ENCODE results near the gene CYP4A22.
"Not testable (repeated sequence)": the region's sequence is repeated elsewhere in the genome, so short reads cannot be mapped to it uniquely, and the experiment has no call there.

The CYP4A22 gene

DNA sequence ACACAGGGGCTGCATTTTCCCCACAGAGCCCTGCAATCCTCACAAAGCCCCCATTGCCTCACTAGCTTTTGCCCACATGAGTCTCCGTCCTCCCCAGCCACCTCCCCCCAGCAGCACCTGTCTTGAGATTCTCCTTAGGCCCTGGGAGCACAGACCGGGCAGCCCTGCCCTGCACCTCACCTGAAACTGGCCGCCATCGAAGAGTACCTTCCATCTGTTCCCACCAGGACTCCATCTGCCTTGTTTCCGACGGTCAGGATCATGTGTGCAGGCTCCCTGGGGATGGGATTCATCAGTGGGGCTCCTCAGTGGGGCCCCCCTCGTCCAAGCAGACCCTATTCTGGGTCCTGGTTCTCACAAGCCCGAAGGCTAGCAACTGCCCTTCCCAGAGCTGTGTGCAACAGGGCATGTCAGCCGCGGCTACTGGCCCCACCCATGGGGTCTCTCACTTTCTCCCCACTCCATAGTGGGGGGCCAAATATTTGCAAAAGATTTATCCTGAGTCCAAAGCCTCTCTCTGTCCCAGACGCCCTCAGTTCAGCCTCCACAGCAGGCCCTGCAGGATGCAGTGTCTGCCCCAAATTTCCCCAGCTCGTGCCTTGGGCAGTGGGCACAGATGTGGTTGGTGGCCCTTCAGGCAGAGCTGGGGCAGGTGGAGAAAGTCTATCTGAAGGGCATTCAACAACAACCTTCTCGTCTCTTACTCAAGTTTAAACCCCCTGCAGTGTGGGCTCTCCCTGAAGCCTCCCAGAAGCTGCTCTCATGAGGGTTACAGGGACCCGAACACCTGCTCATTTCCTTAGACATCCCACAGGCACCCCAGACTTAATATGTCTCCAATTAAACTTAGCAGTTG is 47.8 kb downstream of the CYP4A22 start:
- no peak for DNase-seq (ENCODE audit: low read depth)

DNA sequence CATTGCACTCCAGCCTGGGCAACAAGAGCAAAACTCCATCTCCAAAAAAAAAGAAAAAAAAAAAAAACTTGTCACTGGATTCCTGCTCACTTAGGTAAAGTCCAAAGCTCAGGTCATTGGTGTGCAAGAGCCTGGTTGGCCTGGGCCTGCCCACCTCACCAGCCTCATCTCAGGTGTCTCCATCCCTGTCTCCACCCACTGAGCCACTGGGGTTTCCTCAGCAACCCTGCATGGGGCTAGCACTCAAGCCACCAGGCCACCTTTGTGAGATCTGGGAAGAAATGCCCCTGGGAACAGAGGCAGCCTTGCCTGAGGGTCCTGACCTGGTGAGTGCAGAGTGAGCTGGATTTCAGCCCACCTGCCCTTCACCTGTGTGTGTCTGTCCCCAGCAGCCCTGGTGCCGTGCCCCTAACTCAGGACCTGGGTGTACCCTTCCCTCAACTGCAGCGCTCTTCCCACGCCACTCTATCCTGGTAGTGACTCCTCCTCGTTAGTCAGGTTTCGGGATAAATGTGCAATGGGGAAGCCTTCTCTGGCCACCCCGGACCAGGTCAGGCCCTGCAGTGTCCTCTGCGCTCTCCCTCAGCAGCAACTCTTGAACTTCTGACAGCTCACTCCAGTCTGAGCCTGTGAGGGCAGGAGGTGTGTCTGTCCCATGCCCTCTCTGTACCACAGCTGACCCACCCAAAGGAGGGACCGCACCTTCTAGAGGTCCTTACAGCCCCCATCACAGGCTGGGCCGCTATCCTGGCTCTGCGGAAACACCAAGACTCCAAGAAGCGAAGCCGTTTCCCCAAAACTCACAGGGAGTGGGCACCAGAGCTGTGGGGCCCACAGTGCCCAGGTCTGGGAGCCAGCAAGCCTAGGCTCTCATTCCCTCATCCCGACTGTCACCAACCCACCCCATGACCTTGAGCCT is 49.3 kb downstream of the CYP4A22 start:
- DNase-seq (ENCODE audit: low read depth), result no peak

DNA sequence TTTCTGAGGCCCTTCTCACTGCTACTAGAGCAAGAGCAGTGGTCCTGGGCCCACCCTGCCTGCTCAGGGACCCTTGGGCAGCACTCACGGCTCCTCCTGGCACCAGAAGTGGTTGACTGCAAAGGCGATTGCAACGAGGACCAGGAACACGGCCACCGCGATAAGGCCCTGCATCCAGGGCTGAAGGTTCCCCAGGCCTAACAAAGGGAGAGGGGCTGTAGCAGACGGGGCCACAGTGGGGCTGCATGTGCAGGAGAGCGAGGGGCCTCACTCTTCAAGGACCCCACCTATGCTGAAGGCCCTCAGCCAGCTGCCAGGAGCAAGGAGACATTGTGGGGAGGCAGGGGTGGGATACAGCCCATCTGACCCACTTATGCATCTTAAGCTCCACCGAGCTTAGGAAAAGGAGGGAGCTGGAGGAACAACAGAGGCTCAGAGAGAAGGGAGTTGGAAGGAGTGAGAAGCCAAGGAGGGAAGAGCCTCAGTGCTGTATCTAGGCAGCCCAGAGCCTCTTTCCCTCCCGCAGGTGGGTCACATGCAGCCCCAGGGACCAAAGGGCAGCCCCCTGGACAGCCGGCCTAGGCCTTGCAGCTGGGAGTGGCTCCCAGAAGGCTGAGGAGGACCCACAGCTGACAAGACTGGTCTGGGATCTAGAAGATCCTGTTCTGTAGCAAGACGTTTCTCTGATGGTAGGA is 50.1 kb downstream of the CYP4A22 start:
- DNase-seq (ENCODE audit: low read depth), result no peak

DNA sequence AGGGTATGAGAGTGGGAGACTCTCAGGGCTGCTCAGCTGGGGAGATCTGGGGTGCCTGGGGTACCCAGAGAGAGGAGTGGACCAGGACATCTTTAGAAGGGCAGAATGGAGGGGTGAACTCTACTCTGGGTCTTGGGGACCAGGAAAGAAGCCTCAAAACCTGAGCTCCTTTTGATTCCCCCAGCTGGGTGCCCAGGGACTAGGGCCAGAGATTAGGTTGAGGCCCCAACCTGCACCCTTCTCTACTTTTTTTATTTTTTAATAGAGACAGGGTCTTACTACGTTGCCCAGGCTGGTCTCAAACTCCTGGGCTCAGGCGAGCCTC is 50.6 kb downstream of the CYP4A22 start:
- DNase-seq (ENCODE audit: low read depth), result no peak

DNA sequence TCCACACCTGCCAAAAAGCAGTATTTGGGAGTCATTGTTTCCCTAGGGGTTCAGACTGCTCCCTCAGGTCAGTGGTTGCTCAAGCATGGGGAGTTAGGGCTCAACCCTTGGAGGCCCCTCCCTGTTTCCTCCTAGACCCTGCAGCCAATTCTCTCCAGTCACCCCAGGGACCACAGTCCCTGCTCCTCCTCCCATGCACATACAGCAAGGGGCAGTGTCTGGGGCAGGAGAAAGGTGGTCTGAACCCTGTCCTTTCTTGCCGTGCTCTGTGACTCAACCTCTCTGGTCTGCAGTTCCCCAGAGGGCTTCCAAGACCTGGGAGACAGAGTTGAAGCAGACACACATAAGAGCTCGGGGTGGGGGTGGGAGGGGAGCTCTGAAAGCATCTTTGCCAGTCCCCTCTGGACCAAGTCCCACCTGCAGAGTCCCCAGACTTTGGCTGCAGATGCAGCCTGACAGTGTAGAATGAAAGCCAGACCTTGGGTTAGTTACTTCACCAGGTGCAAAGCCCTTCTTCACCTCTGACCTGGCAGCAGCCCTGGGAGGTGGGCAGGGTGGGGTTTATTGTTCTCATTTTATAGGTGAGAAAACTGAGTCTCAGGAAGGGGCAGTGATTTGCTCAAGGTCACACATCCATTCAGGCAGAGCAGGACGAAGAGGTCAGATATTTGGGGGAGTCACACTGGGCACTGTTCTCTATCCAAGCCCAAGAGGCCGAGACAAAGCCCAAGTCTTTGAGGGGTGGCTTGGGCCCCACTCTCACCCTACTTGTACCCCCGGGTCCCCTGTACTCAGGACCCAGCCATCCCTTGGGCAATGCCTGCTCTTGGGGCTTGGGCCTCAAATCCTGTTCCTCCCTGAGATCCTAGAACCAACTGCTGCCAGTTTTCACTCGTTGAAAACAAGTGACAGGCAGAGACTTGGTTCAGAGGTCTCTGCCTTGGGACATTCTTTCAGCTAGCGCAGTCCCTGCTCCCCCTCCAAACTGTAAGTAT is 51.8 kb downstream of the CYP4A22 start:
- no peak for DNase-seq (ENCODE audit: low read depth)

DNA sequence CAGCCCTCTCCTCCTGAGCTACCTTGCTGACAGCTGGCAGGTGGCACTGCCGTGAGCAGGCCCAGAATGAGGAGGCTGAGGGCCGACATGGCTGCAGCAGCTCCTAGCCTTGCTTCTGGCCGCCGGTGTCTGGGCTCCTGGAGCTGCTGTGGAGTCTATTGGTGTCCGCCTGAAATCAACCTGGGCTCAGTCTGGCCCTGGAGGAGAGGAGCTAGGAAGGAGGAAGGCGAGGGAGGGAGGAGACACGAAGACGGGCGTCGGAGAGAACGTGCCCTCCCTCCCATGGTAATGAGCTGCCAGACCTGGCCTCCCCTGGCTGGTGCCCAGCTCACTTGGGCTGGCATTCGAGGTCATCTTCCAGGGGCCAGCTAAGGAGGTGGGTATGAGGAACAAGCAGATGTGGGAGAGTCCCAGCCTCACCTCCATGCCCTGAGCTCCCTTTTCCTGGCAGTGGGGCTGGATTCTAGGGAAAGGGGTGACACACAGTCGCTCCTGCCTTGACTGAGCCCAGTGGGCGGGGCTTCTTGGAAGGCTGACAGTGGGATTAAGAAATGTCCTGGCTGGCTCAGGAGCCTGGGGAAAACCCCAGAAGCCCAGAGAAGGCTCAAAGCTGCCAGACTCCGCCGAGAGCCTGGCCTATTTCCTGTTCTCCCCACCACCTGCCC is 52.7 kb downstream of the CYP4A22 start, which contains the start of gene PDZK1IP1:
PDZK1IP1 (minus strand) TSS at position 193 of the 665 bp plus-strand sequence; CDS start at position 89, 104 bp downstream.
- DNase-seq (ENCODE audit: low read depth), result no peak

DNA sequence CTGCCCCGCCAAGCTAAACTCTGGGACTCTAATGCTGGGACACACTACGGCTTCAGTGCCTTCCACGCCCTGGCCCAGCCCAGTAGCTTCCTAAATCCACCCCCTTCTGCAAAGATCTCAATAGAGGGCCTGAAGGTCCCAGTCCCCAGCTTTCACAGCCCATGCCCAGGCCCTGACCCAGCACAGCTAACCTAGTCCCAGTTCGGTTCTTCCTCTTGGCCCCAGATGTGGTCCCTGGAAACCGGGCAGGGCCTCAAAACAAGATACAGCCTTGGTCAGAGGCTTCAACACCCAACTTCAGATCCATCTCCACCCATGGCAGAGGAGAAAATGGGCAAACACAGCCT is 53.2 kb downstream of the CYP4A22 start:
- DNase-seq (ENCODE audit: low read depth), result no peak

DNA sequence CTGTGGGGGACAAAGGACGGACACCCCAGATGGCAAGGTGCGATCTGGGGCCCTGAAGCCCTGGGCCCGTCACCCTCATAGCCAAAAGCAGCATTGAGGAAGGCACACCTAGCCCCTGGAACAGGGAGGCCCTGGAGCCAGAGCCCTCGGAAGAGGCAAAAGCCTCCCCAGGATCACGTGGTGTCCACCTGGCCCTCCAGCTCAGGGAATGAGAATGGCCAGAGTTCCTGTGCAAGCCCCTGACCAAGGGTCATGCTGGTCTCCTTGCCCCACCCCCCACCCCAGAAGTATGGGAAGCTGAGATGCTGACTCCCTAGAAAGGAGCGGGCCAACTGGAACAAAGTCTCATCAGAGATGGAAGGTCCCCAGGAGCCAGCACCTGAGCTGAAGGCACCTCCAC is 53.6 kb downstream of the CYP4A22 start:
- DNase-seq (ENCODE audit: low read depth), result no peak

DNA sequence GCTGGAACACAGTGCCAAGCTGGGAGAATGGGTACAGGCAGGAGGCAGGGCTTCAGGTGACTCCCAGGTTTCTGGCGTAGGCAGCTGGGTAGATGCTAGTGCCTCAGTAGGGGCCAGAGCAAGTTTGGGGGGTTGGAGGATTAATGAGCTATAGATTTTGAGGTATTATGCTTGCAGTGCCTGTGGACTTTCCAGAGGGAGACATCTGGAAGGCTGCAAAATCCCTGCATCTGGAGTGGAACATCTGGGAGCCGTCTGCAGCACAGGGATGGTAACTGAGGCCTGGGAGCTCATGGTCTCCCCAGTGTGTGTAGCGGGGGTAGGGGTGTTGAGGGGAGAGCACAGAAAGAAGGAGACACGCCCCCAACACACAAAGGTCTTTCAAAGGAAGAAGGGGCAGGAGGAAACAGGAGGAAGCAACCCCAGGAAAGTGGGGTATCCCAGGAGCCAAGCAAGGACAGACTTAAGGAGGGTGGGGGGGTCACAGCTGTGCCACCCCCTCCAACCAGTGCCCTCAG is 54.8 kb downstream of the CYP4A22 start:
- DNase-seq (ENCODE audit: low read depth), result no peak

DNA sequence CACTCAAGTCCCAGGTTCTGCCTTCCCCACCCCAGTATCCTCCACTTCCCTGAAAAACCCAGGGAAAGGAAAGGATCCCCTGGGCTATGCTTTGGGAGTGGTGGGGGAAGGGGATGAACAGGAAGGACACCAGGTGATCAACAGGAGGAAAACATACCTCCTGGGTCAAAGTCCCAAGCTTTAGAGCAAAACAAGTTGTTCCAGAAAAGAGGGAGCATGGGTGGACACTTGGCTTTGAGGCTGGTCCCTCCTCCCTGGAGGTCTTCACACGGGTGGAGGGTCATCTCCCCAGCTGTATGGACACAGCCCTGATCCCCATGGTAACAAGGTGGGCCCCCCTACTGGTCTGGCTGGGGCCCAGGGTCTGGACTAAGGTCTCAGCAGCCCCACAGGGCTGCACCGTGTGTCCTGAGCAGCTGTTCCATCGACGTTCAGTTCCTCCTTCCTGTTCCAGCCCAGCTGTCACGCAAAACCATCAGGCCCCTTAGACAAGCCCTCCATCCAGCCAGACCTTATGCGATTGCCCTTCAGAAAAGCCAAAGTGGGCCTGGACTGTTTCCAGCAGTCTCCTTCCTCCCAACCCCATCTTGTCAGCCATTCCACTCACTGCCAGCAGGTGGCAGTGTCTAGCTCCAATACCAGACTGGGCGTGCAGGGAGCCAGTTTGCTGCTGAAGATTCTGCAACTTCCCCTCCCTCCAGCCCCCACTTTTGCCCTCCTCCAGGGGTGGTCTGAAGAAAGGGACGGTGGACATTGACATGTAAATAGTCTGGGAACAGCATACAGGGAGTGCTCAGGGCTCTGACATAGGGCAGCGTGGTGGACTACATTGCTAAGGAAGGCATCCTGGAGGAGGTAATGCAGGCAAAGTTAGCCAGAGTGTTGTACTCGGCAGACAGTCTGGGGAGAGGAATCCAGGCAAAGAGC is 55.5 kb downstream of the CYP4A22 start:
- peak; percentile 39 for DNase-seq (ENCODE audit: low read depth)

DNA sequence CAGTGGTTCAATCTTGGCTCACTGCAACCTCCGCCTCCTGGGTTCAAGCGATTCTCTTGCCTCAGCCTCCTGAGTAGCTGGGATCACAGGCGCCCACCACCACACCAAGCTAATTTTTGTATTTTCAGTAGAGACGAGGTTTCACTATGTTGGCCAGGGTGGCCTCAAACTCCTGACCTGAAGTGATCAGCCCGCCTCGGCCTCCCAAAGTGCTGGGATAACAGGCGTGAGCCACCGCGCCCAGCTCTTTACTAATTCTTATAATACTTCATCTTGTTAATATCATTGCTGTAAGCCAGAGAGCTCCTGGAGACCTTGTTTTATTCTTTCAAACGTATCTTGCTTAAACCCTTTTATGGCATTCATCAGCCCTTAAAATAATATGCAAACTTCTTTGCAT is 56.3 kb downstream of the CYP4A22 start:
- not testable (repeated sequence) for DNase-seq (ENCODE audit: low read depth)

DNA sequence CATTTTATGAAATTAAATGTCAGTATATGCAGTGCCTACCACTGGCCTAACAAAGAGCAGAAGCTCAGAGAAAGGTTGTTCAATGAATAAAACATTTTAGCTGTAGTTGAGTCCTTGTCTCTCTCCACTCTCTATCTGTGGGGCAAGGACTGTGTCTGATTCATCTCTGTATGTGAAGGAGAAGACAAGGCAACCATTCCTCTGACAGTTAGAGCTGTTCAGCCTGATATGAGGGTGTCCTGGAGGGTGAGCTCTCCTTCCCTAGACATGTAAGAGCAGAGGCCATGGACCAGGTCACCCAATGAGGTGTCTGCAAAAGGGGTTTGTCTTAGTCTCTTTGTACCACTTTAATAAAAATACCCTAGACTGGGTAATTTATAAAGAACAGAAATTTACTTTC is 57.1 kb downstream of the CYP4A22 start:
- no peak for DNase-seq (ENCODE audit: low read depth)

DNA sequence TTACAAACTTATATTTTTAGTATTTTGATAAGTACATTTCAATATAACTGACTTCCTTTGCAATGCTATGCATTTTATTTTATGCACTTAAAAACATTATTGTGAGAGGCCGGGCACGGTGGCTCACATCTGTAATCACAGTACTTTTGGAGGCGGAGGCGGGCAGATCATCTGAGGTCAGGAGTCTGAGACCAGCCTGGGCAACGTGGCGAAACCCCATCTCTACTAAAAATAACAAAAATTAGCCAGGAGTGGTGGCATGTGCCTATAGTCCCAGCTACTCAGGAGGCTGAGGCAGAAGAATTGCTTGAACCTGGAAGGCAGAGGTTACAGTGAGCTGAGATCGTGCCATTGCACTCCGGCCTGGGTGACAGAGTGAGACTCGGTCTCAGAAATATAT is 58.7 kb downstream of the CYP4A22 start:
- not testable (repeated sequence) for DNase-seq (ENCODE audit: low read depth)

DNA sequence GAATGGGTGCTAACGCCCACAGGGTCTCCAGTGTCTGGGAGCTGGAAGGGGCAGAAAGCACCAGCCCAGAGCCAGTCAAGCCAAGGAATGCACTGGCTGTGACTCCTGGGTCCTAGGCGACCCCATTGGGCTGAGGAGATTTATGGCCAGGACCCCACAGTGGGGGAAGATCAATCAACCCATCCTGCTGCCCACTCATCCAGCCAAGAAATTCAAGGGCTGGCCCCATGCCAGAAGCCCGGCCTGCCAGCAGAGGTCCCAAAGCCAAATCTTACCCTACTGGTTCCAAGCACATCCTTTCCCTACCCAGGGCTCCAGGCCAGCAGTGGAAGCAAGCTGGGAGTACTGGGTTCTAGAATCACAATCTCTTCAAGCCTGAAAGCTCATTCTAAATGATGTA is 59.4 kb downstream of the CYP4A22 start:
- DNase-seq (ENCODE audit: low read depth), result no peak

DNA sequence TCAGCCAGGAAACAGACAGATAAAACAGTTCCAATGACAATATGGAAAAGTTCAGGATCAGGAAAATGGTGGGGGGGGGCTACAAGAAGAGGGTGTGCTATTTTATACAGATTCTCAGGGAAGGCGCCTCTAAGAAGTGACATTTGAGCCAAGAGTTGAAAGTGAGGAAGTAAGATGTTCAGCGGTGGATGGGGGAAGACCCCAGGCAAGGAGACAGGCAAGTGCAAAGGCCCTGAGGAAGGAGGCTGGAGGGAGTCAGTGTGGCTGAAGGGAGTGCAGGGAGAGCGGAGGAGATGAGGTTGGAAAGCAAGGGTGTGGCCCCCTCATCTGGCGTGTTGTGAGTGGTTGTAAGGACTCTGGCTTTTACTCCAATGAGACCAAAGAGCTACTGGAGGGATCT is 61.0 kb downstream of the CYP4A22 start:
- no peak for DNase-seq (ENCODE audit: low read depth)
